SU-DHL-6 (cell line): Measurements from ENCODE around the gene TSGA10.

ENCODE experiments used
- EZH2phosphoT487 ChIP-seq: fragments of 200-600 bp; sonication (generic), shearing (Covaris generic); conservative IDR thresholded peaks from 2 replicates; pipeline ENCODE4 v1.6.1; 2018; ENCODE audit warnings: mild to moderate bottlenecking, antibody characterized with exemption, low read length, moderate library complexity, mixed read lengths
- TF ChIP-seq, protein P1 (sequence below): fragments of 200-600 bp; sonication (generic); IDR thresholded peaks from one replicate; pipeline ENCODE4 v1.5.1; 2017; ENCODE audit warnings: antibody characterized with exemption, mild to moderate bottlenecking, low read length, moderate library complexity; ENCODE audit not compliant: insufficient read depth, poor library complexity, severe bottlenecking

DNA sequence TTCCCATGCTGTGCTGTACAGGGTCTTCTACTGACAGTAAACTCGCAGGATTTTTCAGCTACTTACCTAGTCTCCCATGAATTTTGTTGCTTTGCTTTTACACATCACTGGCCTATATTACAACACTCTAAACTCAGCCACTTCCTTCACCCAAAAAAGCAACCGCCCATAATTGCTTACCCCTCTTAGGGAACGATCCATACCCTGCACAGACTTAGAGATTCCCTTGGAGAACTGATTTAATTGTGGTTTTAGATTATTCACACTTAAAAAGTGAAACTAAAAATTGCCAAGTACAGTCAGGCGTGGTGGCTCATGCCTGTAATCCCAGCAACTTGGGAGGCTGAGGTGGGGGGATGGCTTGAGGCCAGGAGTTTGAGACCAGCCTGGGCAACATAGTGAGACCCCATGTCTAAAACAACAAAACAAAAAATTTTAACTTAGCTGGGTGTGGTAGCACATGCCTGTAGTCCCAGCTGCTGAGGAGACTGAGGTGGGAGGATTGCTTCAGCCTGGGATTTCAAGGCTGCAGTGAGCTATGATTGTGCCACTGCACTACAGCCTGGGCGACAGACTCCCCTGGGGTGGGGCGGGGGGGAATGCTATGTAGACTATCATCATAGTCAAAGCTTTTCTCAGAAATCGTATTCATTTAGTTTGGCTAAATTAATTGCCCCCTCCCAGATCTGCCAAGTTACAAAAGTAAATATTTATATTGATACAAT is 45.5 kb upstream of the TSGA10 start:
- TF ChIP-seq, protein P1, sequence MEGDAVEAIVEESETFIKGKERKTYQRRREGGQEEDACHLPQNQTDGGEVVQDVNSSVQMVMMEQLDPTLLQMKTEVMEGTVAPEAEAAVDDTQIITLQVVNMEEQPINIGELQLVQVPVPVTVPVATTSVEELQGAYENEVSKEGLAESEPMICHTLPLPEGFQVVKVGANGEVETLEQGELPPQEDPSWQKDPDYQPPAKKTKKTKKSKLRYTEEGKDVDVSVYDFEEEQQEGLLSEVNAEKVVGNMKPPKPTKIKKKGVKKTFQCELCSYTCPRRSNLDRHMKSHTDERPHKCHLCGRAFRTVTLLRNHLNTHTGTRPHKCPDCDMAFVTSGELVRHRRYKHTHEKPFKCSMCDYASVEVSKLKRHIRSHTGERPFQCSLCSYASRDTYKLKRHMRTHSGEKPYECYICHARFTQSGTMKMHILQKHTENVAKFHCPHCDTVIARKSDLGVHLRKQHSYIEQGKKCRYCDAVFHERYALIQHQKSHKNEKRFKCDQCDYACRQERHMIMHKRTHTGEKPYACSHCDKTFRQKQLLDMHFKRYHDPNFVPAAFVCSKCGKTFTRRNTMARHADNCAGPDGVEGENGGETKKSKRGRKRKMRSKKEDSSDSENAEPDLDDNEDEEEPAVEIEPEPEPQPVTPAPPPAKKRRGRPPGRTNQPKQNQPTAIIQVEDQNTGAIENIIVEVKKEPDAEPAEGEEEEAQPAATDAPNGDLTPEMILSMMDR, result no peak
- TF ChIP-seq EZH2phosphoT487, result no peak
